ENCODE data around the gene AGBL4.

Gene AGBL4

GRCh38 chr1:49181033-49181432 lies 842.7 kb downstream of the AGBL4 start:
- no peaks in the 10 kb centered on the region for H3K27me3 ChIP-seq (ENCODE audit: control insufficient read depth in 1 of 2, insufficient read depth in 2 of 2, low read length in 2 of 2)
- H3K9me3 ChIP-seq (ENCODE audit: low read length), result no peaks in the 10 kb centered on the region
- H3K36me3 ChIP-seq (ENCODE audit: insufficient read depth, low read length), result no peaks in the 10 kb centered on the region
- no peaks in the 10 kb centered on the region for H3K4me1 ChIP-seq (ENCODE audit: insufficient read depth, low read length)
- no peak overlapping the region for H3K27ac ChIP-seq (ENCODE audit: low read depth, low read length)
- H3K9ac ChIP-seq (ENCODE audit: low read length), result no peak overlapping the region
- no peak overlapping the region for H3K4me3 ChIP-seq (ENCODE audit: low read depth in 1 of 2, low read length in 2 of 2)

- no peaks in the 10 kb centered on the region for H3K4me1 ChIP-seq (ENCODE audit: insufficient read depth, low read length)
- no peaks in the 10 kb centered on the region for H3K9me3 ChIP-seq (ENCODE audit: low read length)
- H3K4me3 ChIP-seq (ENCODE audit: low read depth in 1 of 2, low read length in 2 of 2), result no peak overlapping the region
- H3K36me3 ChIP-seq (ENCODE audit: insufficient read depth, low read length), result no peaks in the 10 kb centered on the region
- no peak overlapping the region for H3K9ac ChIP-seq (ENCODE audit: low read length)
- H3K27ac ChIP-seq (ENCODE audit: low read depth, low read length), result no peak overlapping the region
- H3K27me3 ChIP-seq (ENCODE audit: control insufficient read depth in 1 of 2, insufficient read depth in 2 of 2, low read length in 2 of 2), result no peaks in the 10 kb centered on the region
Observed at GRCh38 chr1:49171941-49172593, 851.7 kb downstream of the AGBL4 start.

- H3K4me3 ChIP-seq (ENCODE audit: low read depth in 1 of 2, low read length in 2 of 2), result no peak overlapping the region
- no peak overlapping the region for H3K27ac ChIP-seq (ENCODE audit: low read depth, low read length)
- H3K9ac ChIP-seq (ENCODE audit: low read length), result no peak overlapping the region
- H3K27me3 ChIP-seq (ENCODE audit: control insufficient read depth in 1 of 2, insufficient read depth in 2 of 2, low read length in 2 of 2), result no peaks in the 10 kb centered on the region
- no peaks in the 10 kb centered on the region for H3K36me3 ChIP-seq (ENCODE audit: insufficient read depth, low read length)
- no peaks in the 10 kb centered on the region for H3K9me3 ChIP-seq (ENCODE audit: low read length)
- H3K4me1 ChIP-seq (ENCODE audit: insufficient read depth, low read length), result no peaks in the 10 kb centered on the region
Observed at GRCh38 chr1:49166031-49166430, 857.7 kb downstream of the AGBL4 start.

- Histone ChIP-seq H3K4me1 (ENCODE audit: insufficient read depth, low read length) (no peaks in the 10 kb centered on the region), H3K27ac (ENCODE audit: low read depth, low read length) (no peak overlapping the region), H3K9ac (ENCODE audit: low read length) (no peak overlapping the region), H3K4me3 (ENCODE audit: low read depth in 1 of 2, low read length in 2 of 2) (no peak overlapping the region), H3K36me3 (ENCODE audit: insufficient read depth, low read length) (no peaks in the 10 kb centered on the region), H3K27me3 (ENCODE audit: control insufficient read depth in 1 of 2, insufficient read depth in 2 of 2, low read length in 2 of 2) (no peaks in the 10 kb centered on the region), H3K9me3 (ENCODE audit: low read length) (no peaks in the 10 kb centered on the region)
Observed at GRCh38 chr1:49163031-49163430, 860.7 kb downstream of the AGBL4 start.

DNA sequence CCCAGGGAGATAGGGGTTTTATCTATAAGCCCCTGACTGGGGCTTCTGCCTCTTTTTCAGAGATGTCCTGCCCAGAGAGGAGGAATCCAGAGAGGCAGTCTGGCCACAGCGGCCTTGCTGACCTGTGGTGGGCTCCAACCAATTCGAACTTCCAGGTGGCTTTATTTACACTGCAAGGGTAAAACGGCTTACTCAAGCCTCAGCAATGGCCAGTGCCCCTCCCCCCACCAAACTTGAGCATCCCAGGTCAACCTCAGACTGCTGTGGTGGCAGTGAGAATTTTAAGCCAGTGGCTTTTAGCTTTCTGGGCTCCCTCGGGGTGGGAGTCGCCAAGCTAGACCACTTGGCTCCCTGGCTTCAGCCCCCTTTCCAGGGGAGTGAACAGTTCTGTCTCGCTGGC lies 863.1 kb downstream of the AGBL4 start:
- no peak overlapping the region for H3K4me3 ChIP-seq (ENCODE audit: low read depth in 1 of 2, low read length in 2 of 2)
- H3K36me3 ChIP-seq (ENCODE audit: insufficient read depth, low read length), result no peaks in the 10 kb centered on the region
- no peaks in the 10 kb centered on the region for H3K9me3 ChIP-seq (ENCODE audit: low read length)
- no peaks in the 10 kb centered on the region for H3K27me3 ChIP-seq (ENCODE audit: control insufficient read depth in 1 of 2, insufficient read depth in 2 of 2, low read length in 2 of 2)
- no peak overlapping the region for H3K9ac ChIP-seq (ENCODE audit: low read length)
- no peak overlapping the region for H3K27ac ChIP-seq (ENCODE audit: low read depth, low read length)
- no peaks in the 10 kb centered on the region for H3K4me1 ChIP-seq (ENCODE audit: insufficient read depth, low read length)

DNA sequence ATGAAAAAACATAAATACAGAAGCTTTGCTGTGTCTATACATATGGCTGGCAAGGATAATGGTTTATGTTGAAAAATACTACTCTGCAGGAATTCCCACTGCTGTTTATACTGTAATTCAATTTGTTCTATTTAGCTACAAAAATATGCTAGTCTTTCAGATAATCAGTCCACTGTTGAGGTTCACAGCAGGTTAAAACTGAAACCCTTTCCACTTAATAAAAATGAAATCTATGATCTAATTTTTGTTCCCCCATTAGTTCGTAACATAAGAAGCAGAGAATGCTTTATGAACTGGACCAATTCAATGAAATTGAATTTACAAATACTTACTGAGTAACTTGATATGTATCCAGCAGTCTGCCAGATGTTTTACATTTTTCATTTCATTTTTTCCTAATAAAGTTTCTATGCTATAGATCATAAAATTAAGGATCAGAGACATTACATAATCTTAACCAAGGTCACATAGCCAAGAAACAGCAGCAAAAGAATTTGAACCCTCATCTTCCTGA lies 887.0 kb downstream of the AGBL4 start:
- Histone ChIP-seq H3K4me3 (ENCODE audit: low read depth in 1 of 2, low read length in 2 of 2) (no peak overlapping the region), H3K4me1 (ENCODE audit: insufficient read depth, low read length) (no peaks in the 10 kb centered on the region), H3K27me3 (ENCODE audit: control insufficient read depth in 1 of 2, insufficient read depth in 2 of 2, low read length in 2 of 2) (no peaks in the 10 kb centered on the region), H3K36me3 (ENCODE audit: insufficient read depth, low read length) (no peaks in the 10 kb centered on the region), H3K9ac (ENCODE audit: low read length) (no peak overlapping the region), H3K9me3 (ENCODE audit: low read length) (no peaks in the 10 kb centered on the region), H3K27ac (ENCODE audit: low read depth, low read length) (no peak overlapping the region)

DNA sequence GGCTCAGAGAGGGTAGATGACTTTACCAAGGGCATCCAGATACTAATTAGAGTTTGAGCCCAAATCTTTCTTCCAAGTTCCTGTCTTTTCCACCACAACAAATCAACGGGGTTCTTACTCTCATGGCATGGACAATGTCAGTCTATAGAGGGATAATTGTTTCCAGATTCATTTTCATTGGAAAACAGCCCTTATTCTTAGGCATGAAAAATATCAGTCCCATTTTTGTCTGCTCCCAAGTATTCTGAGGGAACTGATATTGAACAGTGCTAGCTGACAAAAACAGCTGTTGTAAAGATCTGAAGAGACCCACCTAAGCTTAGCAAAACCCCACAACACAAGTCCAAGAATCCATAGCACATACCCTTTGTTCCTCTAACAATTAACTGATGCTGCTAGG lies 898.0 kb downstream of the AGBL4 start:
- H3K36me3 ChIP-seq (ENCODE audit: insufficient read depth, low read length), result no peaks in the 10 kb centered on the region
- H3K9ac ChIP-seq (ENCODE audit: low read length), result no peak overlapping the region
- no peaks in the 10 kb centered on the region for H3K4me1 ChIP-seq (ENCODE audit: insufficient read depth, low read length)
- no peaks in the 10 kb centered on the region for H3K27me3 ChIP-seq (ENCODE audit: control insufficient read depth in 1 of 2, insufficient read depth in 2 of 2, low read length in 2 of 2)
- no peak overlapping the region for H3K4me3 ChIP-seq (ENCODE audit: low read depth in 1 of 2, low read length in 2 of 2)
- H3K9me3 ChIP-seq (ENCODE audit: low read length), result no peaks in the 10 kb centered on the region
- no peak overlapping the region for H3K27ac ChIP-seq (ENCODE audit: low read depth, low read length)

DNA sequence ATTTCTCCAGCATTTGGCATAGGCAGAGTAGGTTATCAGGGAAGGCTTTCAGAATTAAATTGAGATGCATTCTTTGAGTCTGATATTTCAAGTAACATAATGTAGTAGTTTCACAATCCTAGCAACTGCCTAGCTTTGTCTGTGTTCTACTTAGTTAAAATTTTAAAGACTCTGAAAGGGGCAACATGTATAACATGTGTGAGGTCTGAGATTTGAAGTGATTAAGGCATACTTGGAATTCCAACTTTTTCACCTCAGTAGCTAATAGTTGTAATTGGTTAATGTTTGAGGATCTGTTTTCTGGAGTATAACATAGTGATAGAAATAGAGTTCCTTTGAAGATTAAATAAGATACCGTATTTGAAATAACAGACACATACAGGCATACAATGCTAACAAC lies 911.8 kb downstream of the AGBL4 start:
- peaks cover 3% of the 10 kb centered on the region for H3K9me3 ChIP-seq (ENCODE audit: low read length)
- H3K27ac ChIP-seq (ENCODE audit: low read depth, low read length), result no peak overlapping the region
- no peaks in the 10 kb centered on the region for H3K4me1 ChIP-seq (ENCODE audit: insufficient read depth, low read length)
- H3K27me3 ChIP-seq (ENCODE audit: control insufficient read depth in 1 of 2, insufficient read depth in 2 of 2, low read length in 2 of 2), result no peaks in the 10 kb centered on the region
- H3K9ac ChIP-seq (ENCODE audit: low read length), result no peak overlapping the region
- H3K36me3 ChIP-seq (ENCODE audit: insufficient read depth, low read length), result no peaks in the 10 kb centered on the region
- no peak overlapping the region for H3K4me3 ChIP-seq (ENCODE audit: low read depth in 1 of 2, low read length in 2 of 2)

DNA sequence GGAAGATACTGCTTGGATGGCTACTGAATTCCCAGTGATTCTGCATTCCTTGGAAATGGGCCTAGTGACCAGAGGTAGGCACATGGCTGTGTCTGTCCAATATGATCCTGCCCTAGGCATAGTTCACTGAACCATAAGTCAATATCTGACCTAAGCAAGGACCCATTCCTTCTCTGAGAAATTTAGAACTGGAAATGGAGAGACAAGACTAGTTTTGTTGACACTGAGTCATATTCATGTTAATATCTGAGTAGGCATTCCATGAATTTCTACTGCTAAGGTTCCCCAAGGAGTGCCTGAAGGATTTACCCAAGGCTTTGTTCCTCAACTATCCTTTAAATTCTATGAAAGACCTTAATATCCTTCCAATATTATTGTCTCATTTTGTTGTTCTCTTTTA lies 917.3 kb downstream of the AGBL4 start:
- Histone ChIP-seq H3K4me1 (ENCODE audit: insufficient read depth, low read length) (no peaks in the 10 kb centered on the region), H3K9ac (ENCODE audit: low read length) (no peak overlapping the region), H3K4me3 (ENCODE audit: low read depth in 1 of 2, low read length in 2 of 2) (no peak overlapping the region), H3K9me3 (ENCODE audit: low read length) (no peaks in the 10 kb centered on the region), H3K36me3 (ENCODE audit: insufficient read depth, low read length) (no peaks in the 10 kb centered on the region), H3K27me3 (ENCODE audit: control insufficient read depth in 1 of 2, insufficient read depth in 2 of 2, low read length in 2 of 2) (no peaks in the 10 kb centered on the region), H3K27ac (ENCODE audit: low read depth, low read length) (no peak overlapping the region)

DNA sequence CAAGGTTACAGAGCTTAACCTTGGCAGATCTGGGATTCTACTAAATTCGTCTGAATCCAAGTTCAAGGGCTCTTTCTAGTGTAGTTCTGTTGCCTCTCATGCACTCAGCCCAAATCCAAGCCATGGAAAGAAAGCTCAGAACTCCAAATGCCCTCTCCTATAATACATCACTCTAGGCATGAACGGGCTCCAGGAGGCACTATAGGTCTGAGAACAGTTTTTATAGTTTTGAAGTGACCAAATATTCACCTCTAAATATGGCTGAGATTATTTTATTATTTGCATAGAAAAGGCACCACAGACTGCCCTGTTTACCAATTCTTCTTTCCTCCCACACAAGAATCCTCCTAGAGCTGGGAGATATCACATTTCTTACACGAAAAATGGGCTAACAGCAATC lies 919.2 kb downstream of the AGBL4 start:
- no peak overlapping the region for H3K9ac ChIP-seq (ENCODE audit: low read length)
- no peaks in the 10 kb centered on the region for H3K36me3 ChIP-seq (ENCODE audit: insufficient read depth, low read length)
- H3K27ac ChIP-seq (ENCODE audit: low read depth, low read length), result no peak overlapping the region
- no peak overlapping the region for H3K4me3 ChIP-seq (ENCODE audit: low read depth in 1 of 2, low read length in 2 of 2)
- no peaks in the 10 kb centered on the region for H3K27me3 ChIP-seq (ENCODE audit: control insufficient read depth in 1 of 2, insufficient read depth in 2 of 2, low read length in 2 of 2)
- H3K9me3 ChIP-seq (ENCODE audit: low read length), result no peaks in the 10 kb centered on the region
- H3K4me1 ChIP-seq (ENCODE audit: insufficient read depth, low read length), result no peaks in the 10 kb centered on the region

GRCh38 chr1:49102752-49103151 lies 921.0 kb downstream of the AGBL4 start:
- H3K4me3 ChIP-seq (ENCODE audit: low read depth in 1 of 2, low read length in 2 of 2), result no peak overlapping the region
- no peak overlapping the region for H3K9ac ChIP-seq (ENCODE audit: low read length)
- no peaks in the 10 kb centered on the region for H3K27me3 ChIP-seq (ENCODE audit: control insufficient read depth in 1 of 2, insufficient read depth in 2 of 2, low read length in 2 of 2)
- H3K4me1 ChIP-seq (ENCODE audit: insufficient read depth, low read length), result no peaks in the 10 kb centered on the region
- no peak overlapping the region for H3K27ac ChIP-seq (ENCODE audit: low read depth, low read length)
- no peaks in the 10 kb centered on the region for H3K36me3 ChIP-seq (ENCODE audit: insufficient read depth, low read length)
- H3K9me3 ChIP-seq (ENCODE audit: low read length), result no peaks in the 10 kb centered on the region

DNA sequence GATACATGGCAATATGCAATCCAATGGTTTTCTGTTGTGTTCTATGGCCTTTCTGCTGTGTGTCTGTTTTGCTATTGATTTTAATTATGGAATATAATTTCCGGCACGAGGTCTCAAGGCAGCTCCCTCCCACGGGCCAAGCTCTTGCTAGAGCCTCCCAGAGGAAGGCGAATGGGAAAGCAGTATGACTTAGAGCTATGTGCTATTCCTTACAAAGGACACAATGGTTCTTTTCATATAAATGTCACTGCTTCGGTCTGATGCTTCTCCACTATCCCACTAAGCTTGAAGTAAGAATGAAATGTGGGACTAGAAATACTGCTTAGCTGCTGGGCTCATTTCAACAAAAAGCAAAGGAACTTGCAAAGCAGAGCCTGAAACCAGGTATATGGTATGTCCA lies 924.9 kb downstream of the AGBL4 start:
- Histone ChIP-seq H3K4me3 (ENCODE audit: low read depth in 1 of 2, low read length in 2 of 2) (no peak overlapping the region), H3K4me1 (ENCODE audit: insufficient read depth, low read length) (no peaks in the 10 kb centered on the region), H3K36me3 (ENCODE audit: insufficient read depth, low read length) (no peaks in the 10 kb centered on the region), H3K9me3 (ENCODE audit: low read length) (no peaks in the 10 kb centered on the region), H3K27ac (ENCODE audit: low read depth, low read length) (no peak overlapping the region), H3K27me3 (ENCODE audit: control insufficient read depth in 1 of 2, insufficient read depth in 2 of 2, low read length in 2 of 2) (no peaks in the 10 kb centered on the region), H3K9ac (ENCODE audit: low read length) (no peak overlapping the region)
